GM18502 (cell line): Measurements from ENCODE around the gene ST3GAL4.

Source experiments
- ATAC-seq: cut with Tn5 transposase; IDR thresholded peaks from one replicate; pipeline ENCODE4 v1.9.1; 2021; ENCODE audit warnings: mild to moderate bottlenecking; ENCODE audit not compliant: unreplicated experiment, poor library complexity

ST3GAL4 gene

GRCh38 chr11:126328938-126329643, 26.4 kb upstream of the ST3GAL4 start:
- ATAC-seq = no peak

GRCh38 chr11:126329644-126330211, 25.8 kb upstream of the ST3GAL4 start:
- ATAC-seq = no peak

GRCh38 chr11:126331286-126331685, 24.2 kb upstream of the ST3GAL4 start:
- ATAC-seq = no peak

GRCh38 chr11:126332221-126332711, 23.2 kb upstream of the ST3GAL4 start:
- no peak for ATAC-seq

GRCh38 chr11:126333142-126333541, 22.3 kb upstream of the ST3GAL4 start:
- ATAC-seq = no peak

- ATAC-seq = no peak
Measured at GRCh38 chr11:126334659-126335462, 20.6 kb upstream of the ST3GAL4 start.

- ATAC-seq = no peak
Measured at GRCh38 chr11:126335463-126335760, 20.1 kb upstream of the ST3GAL4 start.

- ATAC-seq = no peak
Measured at GRCh38 chr11:126336138-126336541, 19.3 kb upstream of the ST3GAL4 start.

GRCh38 chr11:126336671-126337101, 18.8 kb upstream of the ST3GAL4 start:
- no peak for ATAC-seq

GRCh38 chr11:126337126-126337473, 18.4 kb upstream of the ST3GAL4 start:
- ATAC-seq = no peak

GRCh38 chr11:126337474-126338241, 17.8 kb upstream of the ST3GAL4 start:
- no peak for ATAC-seq

GRCh38 chr11:126338346-126339055, 17.0 kb upstream of the ST3GAL4 start:
- no peak for ATAC-seq

- no peak for ATAC-seq
Measured at GRCh38 chr11:126339073-126339862, 16.2 kb upstream of the ST3GAL4 start.

- ATAC-seq = no peak
Measured at GRCh38 chr11:126339863-126340434, 15.5 kb upstream of the ST3GAL4 start.

- ATAC-seq = peak; percentile 50
Measured at GRCh38 chr11:126340960-126341606, 14.4 kb upstream of the ST3GAL4 start.

GRCh38 chr11:126341760-126342161, 13.7 kb upstream of the ST3GAL4 start:
- ATAC-seq = no peak

GRCh38 chr11:126343051-126343450, 12.4 kb upstream of the ST3GAL4 start:
- no peak for ATAC-seq
